ENCODE measurements around the gene EFNA1. TPM values are rescaled to one million over a fixed set of nuclear protein-coding genes. Genes with fewer than 3 reads are reported as not detected.

Gene EFNA1
- total and polyA plus RNA-seq, 11 donors: 22.8 to 103 (median 37.2) TPM

DNA sequence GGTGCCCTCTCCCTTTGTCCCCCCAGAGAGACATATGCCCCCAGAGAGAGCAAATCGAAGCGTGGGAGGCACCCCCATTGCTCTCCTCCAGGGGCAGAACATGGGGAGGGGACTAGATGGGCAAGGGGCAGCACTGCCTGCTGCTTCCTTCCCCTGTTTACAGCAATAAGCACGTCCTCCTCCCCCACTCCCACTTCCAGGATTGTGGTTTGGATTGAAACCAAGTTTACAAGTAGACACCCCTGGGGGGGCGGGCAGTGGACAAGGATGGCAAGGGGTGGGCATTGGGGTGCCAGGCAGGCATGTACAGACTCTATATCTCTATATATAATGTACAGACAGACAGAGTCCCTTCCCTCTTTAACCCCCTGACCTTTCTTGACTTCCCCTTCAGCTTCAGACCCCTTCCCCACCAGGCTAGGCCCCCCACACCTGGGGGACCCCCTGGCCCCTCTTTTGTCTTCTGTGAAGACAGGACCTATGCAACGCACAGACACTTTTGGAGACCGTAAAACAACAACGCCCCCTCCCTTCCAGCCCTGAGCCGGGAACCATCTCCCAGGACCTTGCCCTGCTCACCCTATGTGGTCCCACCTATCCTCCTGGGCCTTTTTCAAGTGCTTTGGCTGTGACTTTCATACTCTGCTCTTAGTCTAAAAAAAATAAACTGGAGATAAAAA, 40.7 kb upstream of the EFNA1 start:
- intact Hi-C loops (cut with DNase I): loop anchor here in 2 of 10 donors (10.0 kb wide), 2 partner anchors 122 to 532 kb away; partner anchors contain the start of genes PYGO2 (in 1 of the 2) and UBE2Q1 (in 1 of the 2)

GRCh38 chr1:155091071-155092051, 36.3 kb upstream of the EFNA1 start:
- Histone ChIP-seq H3K9me3 (no peaks in the 10 kb centered on the region), H3K4me1 (peaks cover 7 to 32% (median 17%) of the 10 kb centered on the region in 12 donors), H3K27me3 (peaks cover 0 to 5% (median 0%) of the 10 kb centered on the region in 9 donors), H3K36me3 (no peaks in the 10 kb centered on the region), H3K4me3 (no peak overlapping the region), H3K27ac (no peak overlapping the region)
- TF ChIP-seq POLR2A (IDR thresholded peaks at IDR 0.05) (no peak), CTCF (IDR thresholded peaks at IDR 0.05) (peak; percentile 95 to 99 (median 98))
- ATAC-seq: peak in 3 of 4 donors; percentile 53 to 70 (median 65)
- intact Hi-C loops (cut with DNase I): loop anchor here (1.0 to 5.0 kb wide), 5 partner anchors 36 to 78 kb away; partner anchors contain the start of gene EFNA1 (in 9 of the 10)
- 22 to 28% (median 26%) methylated on average over 27 to 29 of the region's 29 CpGs for WGBS, 4 donors
- peak; percentile 73 to 91 (median 80) for DNase-seq

More for the DNA sequence above, 40.7 kb upstream of the EFNA1 start:
- 59 to 70% (median 70%) methylated on average over 7 to 8 of the region's 8 CpGs for WGBS, 4 donors
- H3K4me1 ChIP-seq: peaks cover under 1 to 52% (median 29%) of the 10 kb centered on the region in 12 donors
- no peak overlapping the region for H3K4me3 ChIP-seq
- DNase-seq: no peak
- peak in 1 of 12 donors; percentile 13 for TF ChIP-seq CTCF (IDR thresholded peaks at IDR 0.05)
- no peak for TF ChIP-seq POLR2A (IDR thresholded peaks at IDR 0.05)
- H3K27ac ChIP-seq: no peak overlapping the region
- H3K36me3 ChIP-seq: no peaks in the 10 kb centered on the region
- peaks cover 22 to 25% (median 24%) of the 10 kb centered on the region in 9 donors for H3K27me3 ChIP-seq
- ATAC-seq: no peak
- H3K9me3 ChIP-seq: no peaks in the 10 kb centered on the region

DNA sequence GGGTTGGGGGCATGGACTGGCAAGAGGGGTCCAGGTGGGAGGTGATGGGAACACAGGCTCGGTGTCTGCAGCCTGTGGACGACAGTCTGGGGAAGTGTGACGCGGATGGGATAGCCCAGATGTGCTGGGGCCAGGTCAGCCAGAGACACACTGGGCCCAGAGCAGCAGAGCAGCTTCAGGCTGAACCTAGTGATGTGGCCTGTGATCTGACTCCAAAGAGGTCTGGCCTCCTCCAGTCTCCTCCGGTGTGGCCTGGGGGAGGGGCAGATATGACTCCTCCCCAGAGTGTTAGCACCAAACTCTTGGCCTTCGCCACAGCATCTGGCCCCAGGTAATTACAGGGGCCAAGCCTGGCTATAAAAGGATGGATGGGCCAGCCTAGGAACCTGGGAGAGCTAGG, 35.5 kb upstream of the EFNA1 start:
- H3K27me3 ChIP-seq: peaks cover 0 to 5% (median 0%) of the 10 kb centered on the region in 9 donors
- DNase-seq (no peak), ATAC-seq (no peak)
- H3K36me3 ChIP-seq: no peaks in the 10 kb centered on the region
- no peak overlapping the region for H3K4me3 ChIP-seq
- H3K27ac ChIP-seq: no peak overlapping the region
- WGBS, 4 donors: 85 to 93% (median 88%) methylated on average over 6 of the region's 6 CpGs
- intact Hi-C loops (cut with DNase I): loop anchor here in 9 of 10 donors (1.0 to 5.0 kb wide), 3 partner anchors 35 to 75 kb away; partner anchors contain the start of gene EFNA1 (in 9 of the 9)
- H3K4me1 ChIP-seq: peaks cover 7 to 26% (median 17%) of the 10 kb centered on the region in 12 donors
- TF ChIP-seq POLR2A (IDR thresholded peaks at IDR 0.05) (no peak), CTCF (IDR thresholded peaks at IDR 0.05) (no peak)
- H3K9me3 ChIP-seq: no peaks in the 10 kb centered on the region

All from heart left ventricle (tissue), 16 donors.